AG04450 (cell line): ENCODE results near the gene LGR6. TPM values are rescaled to one million over a fixed set of nuclear protein-coding genes. Genes with fewer than 3 reads are reported as not detected.

Experiments
- CTCF ChIA-PET: fragments of 300-600, 350-600 bp; formaldehyde crosslinking; extraction: SDS; loops from one replicate; lab custom pipeline; 2022; ENCODE audit warnings: antibody characterized with exemption, inconsistent platforms; lab: Charles Lee
- POLR2A ChIA-PET: fragments of 350-600 bp; formaldehyde crosslinking; extraction: SDS; loops from one replicate; lab custom pipeline; 2021; ENCODE audit warnings: antibody characterized with exemption, inconsistent platforms; lab: Yijun Ruan, JAX
- DNase-seq: peaks from one replicate; pipeline ENCODE4 v3.0.0-alpha.2; 2011; ENCODE audit warnings: low read depth, low spot score
- H3K27ac ChIP-seq: one replicate; pipeline ENCODE4 v1.5.1; 2012; ENCODE audit warnings: low read depth, low read length, control low read depth
- H3K27me3 ChIP-seq: one replicate; pipeline ENCODE4 v1.6.0; 2012; ENCODE audit warnings: low read length; ENCODE audit not compliant: control insufficient read depth, insufficient read depth
- H3K4me3 ChIP-seq: 2 replicates; pipeline ENCODE4 v1.5.1; 2011; ENCODE audit warnings: mild to moderate bottlenecking, low read depth, low read length, control low read depth
- H3K9me3 ChIP-seq: 2 replicates; pipeline ENCODE4 v1.5.1; 2012; ENCODE audit warnings: low read length; ENCODE audit not compliant: control insufficient read depth, insufficient read depth
- polyA plus RNA-seq: library from polyadenylated mRNA; depleted of rRNA; stranded (reverse); fragments of >200 nt; gene quantifications from 2 replicates; pipeline ENCODE4 v1.2.3, GENCODE V29; 2011
- TF ChIP-seq, protein P1 (sequence below): IDR thresholded peaks from 2 replicates; pipeline ENCODE4 v1.5.1; 2011; ENCODE audit warnings: low read depth, low read length, control low read depth, inconsistent platforms

Gene LGR6
- polyA plus RNA-seq, 1 experiment = not detected

DNA sequence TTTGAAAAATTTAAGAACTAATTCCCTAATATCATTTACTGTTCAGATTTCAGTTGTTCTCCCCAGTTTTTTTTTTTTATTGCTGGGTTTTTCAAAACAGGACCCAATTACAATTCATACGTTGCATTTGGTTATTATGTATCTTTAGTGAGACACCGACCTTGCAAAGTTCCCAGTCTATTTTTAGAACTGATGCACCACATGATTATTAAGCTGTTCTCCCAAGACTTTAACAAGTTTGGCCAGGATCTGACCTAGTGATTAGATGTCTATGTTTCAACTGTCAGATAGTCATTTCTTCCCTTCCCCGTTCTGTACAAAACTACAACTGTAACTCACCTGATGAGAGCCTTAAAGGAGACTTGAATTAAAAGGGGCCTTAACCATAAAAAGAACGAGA, 140.3 kb downstream of the LGR6 start:
- H3K4me3 ChIP-seq = no peak overlapping the region
- POLR2A ChIA-PET = no interaction called here
- CTCF ChIA-PET = interaction anchor here (1.5 to 1.7 kb wide), 2 partner anchors 10 to 18 kb away, joined by 4 to 7 read pairs; no protein-coding TSS in a partner anchor
- no peak overlapping the region for H3K27ac ChIP-seq
- no peak for DNase-seq
- TF ChIP-seq, protein P1, sequence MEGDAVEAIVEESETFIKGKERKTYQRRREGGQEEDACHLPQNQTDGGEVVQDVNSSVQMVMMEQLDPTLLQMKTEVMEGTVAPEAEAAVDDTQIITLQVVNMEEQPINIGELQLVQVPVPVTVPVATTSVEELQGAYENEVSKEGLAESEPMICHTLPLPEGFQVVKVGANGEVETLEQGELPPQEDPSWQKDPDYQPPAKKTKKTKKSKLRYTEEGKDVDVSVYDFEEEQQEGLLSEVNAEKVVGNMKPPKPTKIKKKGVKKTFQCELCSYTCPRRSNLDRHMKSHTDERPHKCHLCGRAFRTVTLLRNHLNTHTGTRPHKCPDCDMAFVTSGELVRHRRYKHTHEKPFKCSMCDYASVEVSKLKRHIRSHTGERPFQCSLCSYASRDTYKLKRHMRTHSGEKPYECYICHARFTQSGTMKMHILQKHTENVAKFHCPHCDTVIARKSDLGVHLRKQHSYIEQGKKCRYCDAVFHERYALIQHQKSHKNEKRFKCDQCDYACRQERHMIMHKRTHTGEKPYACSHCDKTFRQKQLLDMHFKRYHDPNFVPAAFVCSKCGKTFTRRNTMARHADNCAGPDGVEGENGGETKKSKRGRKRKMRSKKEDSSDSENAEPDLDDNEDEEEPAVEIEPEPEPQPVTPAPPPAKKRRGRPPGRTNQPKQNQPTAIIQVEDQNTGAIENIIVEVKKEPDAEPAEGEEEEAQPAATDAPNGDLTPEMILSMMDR = no peak
- no peaks in the 10 kb centered on the region for H3K9me3 ChIP-seq
- no peaks in the 10 kb centered on the region for H3K27me3 ChIP-seq

DNA sequence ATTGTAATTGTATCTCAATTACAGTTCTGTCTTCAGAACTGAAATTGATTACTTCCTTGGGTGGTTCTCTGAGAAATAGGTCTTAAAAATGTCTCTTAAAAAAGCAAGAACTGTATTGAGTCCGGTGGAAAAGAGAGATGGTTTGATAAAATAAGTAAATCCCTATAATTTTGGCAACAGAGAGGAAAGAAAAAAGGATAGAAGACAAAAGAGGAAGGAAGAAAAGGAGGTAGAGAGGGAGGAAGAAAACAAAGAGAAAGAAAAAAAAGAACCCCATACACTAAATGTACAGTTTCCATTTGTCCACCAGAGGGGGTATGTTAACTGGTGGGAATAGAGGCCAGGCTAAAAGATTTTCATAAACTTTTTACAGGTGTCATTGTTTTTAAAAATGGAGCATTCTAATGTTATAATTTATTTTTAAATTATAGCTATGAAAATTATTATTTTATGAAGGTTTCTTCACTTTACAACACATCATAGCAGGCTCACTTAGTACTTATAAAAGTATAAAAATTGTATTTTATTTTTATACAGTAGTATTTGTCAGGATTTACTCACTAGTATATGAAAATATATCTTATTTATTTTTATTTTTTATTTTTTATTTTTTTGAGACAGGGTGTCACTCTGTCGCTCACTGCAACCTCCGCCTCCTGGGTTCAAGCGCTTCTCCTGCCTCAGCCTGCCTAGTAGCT, 150.2 kb downstream of the LGR6 start:
- H3K4me3 ChIP-seq = no peak overlapping the region
- ChIA-PET POLR2A (no interaction called here), CTCF (interaction anchor here (0.6 to 5.1 kb wide), 20 partner anchors 9 to 442 kb away, joined by 3 to 60 read pairs (median 4); no protein-coding TSS in a partner anchor)
- no peaks in the 10 kb centered on the region for H3K27me3 ChIP-seq
- no peak for DNase-seq
- TF ChIP-seq, protein P1 = peak; percentile 75
- no peaks in the 10 kb centered on the region; the same call in 1 of the 2 replicates for H3K9me3 ChIP-seq
- H3K27ac ChIP-seq = no peak overlapping the region

DNA sequence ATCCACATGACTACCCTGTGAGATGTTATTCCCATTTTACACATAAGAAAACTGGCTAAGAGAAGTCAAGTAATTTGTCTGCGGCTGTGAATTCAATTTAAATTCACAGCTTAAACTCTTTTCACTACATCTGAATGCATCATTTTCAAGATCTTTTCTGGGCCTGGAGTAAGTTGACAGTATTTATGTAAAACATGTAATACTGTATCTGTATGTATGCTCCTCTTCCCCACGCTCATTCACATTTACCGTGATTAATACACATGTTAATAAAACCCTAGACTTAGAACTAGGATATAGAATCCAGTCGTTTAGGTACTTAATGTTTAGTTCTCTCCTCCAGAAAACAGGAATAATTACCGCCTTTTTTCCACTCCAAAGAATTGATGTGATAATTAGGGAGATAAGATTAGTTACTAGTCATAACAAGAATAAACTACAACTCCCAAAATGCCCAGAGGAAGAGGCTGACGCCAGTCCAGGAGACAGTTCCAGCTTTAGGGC, 154.5 kb downstream of the LGR6 start:
- DNase-seq = no peak
- Histone ChIP-seq H3K9me3 (no peaks in the 10 kb centered on the region; the same call in 1 of the 2 replicates), H3K27me3 (no peaks in the 10 kb centered on the region), H3K27ac (no peak overlapping the region), H3K4me3 (no peak overlapping the region)
- TF ChIP-seq, protein P1 = no peak
- POLR2A ChIA-PET = interaction anchor here (0.5 to 0.9 kb wide), 3 partner anchors 23 to 513 kb away, joined by 3 to 4 read pairs (median 3); no protein-coding TSS in a partner anchor
- CTCF ChIA-PET = interaction anchor here (1.2 kb wide), 1 partner anchor 371 kb away, joined by 3 read pairs; no protein-coding TSS in a partner anchor

DNA sequence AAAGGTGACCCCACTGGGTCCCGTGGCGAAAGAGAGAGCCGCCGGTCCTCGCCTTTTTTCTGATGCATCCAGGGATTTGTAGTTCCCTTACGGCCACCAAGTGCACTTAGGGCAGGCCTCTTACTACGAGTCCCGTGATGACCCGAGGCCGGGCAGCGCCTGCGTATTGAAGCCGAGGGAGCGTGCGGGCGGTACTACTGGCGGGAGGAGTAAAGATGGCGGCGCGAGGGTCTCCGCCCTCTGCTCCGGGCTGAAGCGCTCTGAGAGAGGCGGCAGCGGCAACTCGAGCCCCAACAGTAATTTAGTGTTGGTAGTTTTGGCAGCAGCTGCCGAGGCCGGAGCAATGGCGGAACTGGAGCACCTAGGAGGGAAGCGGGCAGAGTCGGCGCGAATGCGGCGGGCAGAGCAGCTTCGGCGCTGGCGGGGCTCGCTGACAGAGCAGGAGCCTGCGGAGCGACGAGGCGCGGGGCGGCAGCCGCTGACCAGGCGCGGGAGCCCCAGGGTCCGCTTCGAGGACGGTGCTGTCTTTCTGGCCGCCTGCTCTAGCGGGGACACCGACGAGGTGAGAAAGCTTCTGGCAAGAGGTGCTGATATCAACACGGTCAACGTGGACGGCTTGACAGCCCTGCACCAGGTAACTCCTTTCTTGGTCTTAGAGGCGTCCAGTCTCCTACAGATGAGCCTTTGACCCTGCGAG, 155.1 kb downstream of the LGR6 start, which contains the start of gene PPP1R12B:
TSS of gene PPP1R12B (plus strand) at position 191 of the 697 bp plus-strand sequence. CDS start at position 344, 153 bp downstream.
- TF ChIP-seq, protein P1 = no peak
- Histone ChIP-seq H3K9me3 (no peaks in the 10 kb centered on the region; the same call in 1 of the 2 replicates), H3K27ac (peak within 1 kb of the TSS; percentile 77), H3K27me3 (no peaks in the 10 kb centered on the region), H3K4me3 (peak within 1 kb of the TSS; percentile 98)
- CTCF ChIA-PET = interaction anchor here (1.2 kb wide), 1 partner anchor 370 kb away, joined by 3 read pairs; no protein-coding TSS in a partner anchor
- POLR2A ChIA-PET = interaction anchor here (0.5 to 0.9 kb wide), 4 partner anchors 12 to 513 kb away, joined by 3 to 4 read pairs (median 3); no protein-coding TSS in a partner anchor
- DNase-seq = peak; percentile 98
